CD14-positive monocyte (primary cell): ENCODE data around the gene TRPM4. TPM values are rescaled to one million over a fixed set of nuclear protein-coding genes. Genes with fewer than 3 reads are reported as not detected.

Experiments
- DNase-seq, 3 donors: peaks; one replicate each; pipeline ENCODE4 v3.0.0-alpha.2; 2011 to 2022
- H2AFZ ChIP-seq: 2 replicates; pipeline ENCODE4 v1.6.0; 2012; ENCODE audit warnings: mild to moderate bottlenecking, low read depth, low read length, inconsistent platforms; ENCODE audit not compliant: insufficient read depth, poor library complexity, severe bottlenecking
- H3K27ac ChIP-seq, 2 donors: 1 replicate in 1 of 2; 2 replicates in 1 of 2; pipeline ENCODE4 v1.5.1; 2012 to 2013; ENCODE audit warnings: low read length in 2 of 2, control low read depth in 1 of 2, inconsistent platforms in 1 of 2, low read depth in 1 of 2, mild to moderate bottlenecking in 1 of 2
- H3K27me3 ChIP-seq, 2 donors: one replicate each; pipeline versions ENCODE4 v1.6.0 to v1.6.1; 2011 to 2013; ENCODE audit warnings: low read length in 2 of 2; ENCODE audit not compliant: control insufficient read depth in 2 of 2, insufficient read depth in 2 of 2
- H3K36me3 ChIP-seq, 2 donors: replicated peaks in 1 of 2; 1 replicate in 1 of 2; 2 replicates in 1 of 2; pipeline versions ENCODE4 v1.5.1 to v1.6.1; 2012 to 2013; ENCODE audit warnings: low read length in 2 of 2, control low read depth in 1 of 2, inconsistent platforms in 1 of 2, mild to moderate bottlenecking in 1 of 2; ENCODE audit not compliant: insufficient read depth in 2 of 2, control insufficient read depth in 1 of 2
- H3K4me1 ChIP-seq, 2 donors: 1 replicate in 1 of 2; 2 replicates in 1 of 2; pipeline versions ENCODE4 v1.5.1 to v1.6.1; 2012 to 2013; ENCODE audit warnings: low read length in 2 of 2, control low read depth in 1 of 2, inconsistent platforms in 1 of 2, mild to moderate bottlenecking in 1 of 2, moderate library complexity in 1 of 2; ENCODE audit not compliant: insufficient read depth in 2 of 2, control insufficient read depth in 1 of 2
- H3K4me2 ChIP-seq: replicated peaks from 2 replicates; pipeline ENCODE3; 2012; ENCODE audit warnings: low read length, moderate library complexity, mild to moderate bottlenecking; ENCODE audit not compliant: poor library complexity, severe bottlenecking; ENCODE audit errors: extremely low read depth
- H3K4me3 ChIP-seq, 3 experiments: fragments of 200-600 bp in 1 of 3; sonication (generic) in 1 of 3; replicated peaks in 1 of 3; 1 replicate in 2 of 3; 2 replicates in 1 of 3; pipeline ENCODE4 v1.5.1; 2011 to 2013; ENCODE audit warnings: low read length in 3 of 3, mild to moderate bottlenecking in 3 of 3, control low read depth in 2 of 3, low read depth in 2 of 3, inconsistent platforms in 1 of 3, moderate library complexity in 1 of 3
- H3K79me2 ChIP-seq: 2 replicates; pipeline ENCODE4 v1.6.0; 2012; ENCODE audit warnings: mild to moderate bottlenecking, control low read depth, inconsistent platforms, low read length, moderate library complexity; ENCODE audit not compliant: insufficient read depth
- H3K9ac ChIP-seq: 2 replicates; pipeline ENCODE4 v1.6.0; 2017; ENCODE audit warnings: low read length, mild to moderate bottlenecking; ENCODE audit not compliant: insufficient read depth, poor library complexity, severe bottlenecking
- H3K9me3 ChIP-seq, 2 donors: replicated peaks in 1 of 2; 1 replicate in 1 of 2; 2 replicates in 1 of 2; pipeline versions ENCODE4 v1.5.1 to v1.6.1; 2012 to 2013; ENCODE audit warnings: low read length in 2 of 2, control low read depth in 1 of 2; ENCODE audit not compliant: control insufficient read depth in 1 of 2, insufficient read depth in 1 of 2
- H4K20me1 ChIP-seq: 2 replicates; pipeline ENCODE4 v1.6.0; 2012; ENCODE audit warnings: mild to moderate bottlenecking, low read length, control low read depth, moderate library complexity; ENCODE audit not compliant: insufficient read depth
- H3K27ac Mint-ChIP-seq, 7 donors: one replicate each; pipeline ENCODE4 v1.8.0; 2020; ENCODE audit warnings: mild to moderate bottlenecking in 7 of 7, mixed read lengths in 7 of 7, moderate library complexity in 6 of 7, inconsistent platforms in 2 of 7
- H3K27me3 Mint-ChIP-seq, 3 donors: one replicate each; pipeline ENCODE4 v1.8.0; 2021 to 2022; ENCODE audit warnings: low read depth in 3 of 3, mild to moderate bottlenecking in 3 of 3, mixed read lengths in 3 of 3, moderate library complexity in 3 of 3, inconsistent platforms in 1 of 3
- H3K36me3 Mint-ChIP-seq, 2 donors: one replicate each; pipeline ENCODE4 v1.8.0; 2020; ENCODE audit warnings: mixed read lengths in 2 of 2, inconsistent platforms in 1 of 2, mild to moderate bottlenecking in 1 of 2
- H3K4me1 Mint-ChIP-seq: one replicate; pipeline ENCODE4 v1.8.0; 2020; ENCODE audit warnings: mild to moderate bottlenecking, mixed read lengths
- H3K4me3 Mint-ChIP-seq, 2 donors: one replicate each; pipeline ENCODE4 v1.8.0; 2020; ENCODE audit warnings: mild to moderate bottlenecking in 2 of 2, mixed read lengths in 2 of 2, moderate library complexity in 1 of 2
- H3K9me3 Mint-ChIP-seq, 7 donors: one replicate each; pipeline ENCODE4 v1.8.0; 2020 to 2022; ENCODE audit warnings: mixed read lengths in 7 of 7, mild to moderate bottlenecking in 6 of 7, moderate library complexity in 6 of 7, inconsistent platforms in 2 of 7
- CTCF ChIP-seq: fragments of 200-600 bp; IDR thresholded peaks from one replicate; pipeline ENCODE4 v1.8.0; 2022; ENCODE audit warnings: antibody characterized with exemption, mild to moderate bottlenecking
- WGBS: methylation state at CpG from one replicate; pipeline ENCODE4 v1.1.5; 2013; ENCODE audit warnings: missing lambda C conversion rate; ENCODE audit not compliant: insufficient coverage; 5-methylcytosine and 5-hydroxymethylcytosine counted together
- intact Hi-C, 2 donors: fragments of 100-400 bp; cut with micrococcal nuclease; formaldehyde crosslinking; loops; one replicate each; pipeline versions ENCODE4 v1.15.0 to v1.15.1; 2023
- polyA plus RNA-seq, 3 donors: library from polyadenylated mRNA; depleted of rRNA in 1 of 3; unstranded in 2 of 3; stranded (reverse) in 1 of 3; fragments of 300-500 nt in 2 of 3; fragments of >200 nt in 1 of 3; fragmentation: Illumina TruSeq in 2 of 3; gene quantifications; 1 replicate in 2 of 3; 2 replicates in 1 of 3; pipeline ENCODE4 v1.2.3, GENCODE V29; 2012 to 2021

TRPM4 gene
- polyA plus RNA-seq, 3 donors, result 6.0 to 6.9 (median 6.6) TPM

DNA sequence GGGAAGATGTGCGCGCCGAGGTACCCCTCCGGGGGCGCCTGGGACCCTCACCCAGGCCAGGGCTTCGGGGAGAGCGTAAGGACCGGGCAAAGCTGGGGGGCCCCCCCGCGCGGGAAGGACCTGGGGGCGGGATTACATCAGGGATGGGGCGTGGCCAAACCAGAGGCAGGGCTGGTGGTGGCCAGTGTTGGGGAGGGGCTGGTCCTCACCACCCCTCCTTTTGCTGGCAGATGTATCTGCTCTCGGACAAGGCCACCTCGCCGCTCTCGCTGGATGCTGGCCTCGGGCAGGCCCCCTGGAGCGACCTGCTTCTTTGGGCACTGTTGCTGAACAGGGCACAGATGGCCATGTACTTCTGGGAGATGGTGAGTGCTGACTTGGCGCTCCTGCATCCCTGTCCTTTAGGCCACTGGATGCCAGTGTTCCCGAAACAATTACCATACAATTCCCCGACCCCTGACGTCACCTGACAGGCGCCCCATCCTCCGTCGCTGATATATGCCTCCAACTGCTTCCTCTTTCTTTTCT is 25.3 kb downstream of the TRPM4 start:
- intact Hi-C loops, result no loop called here
- peaks cover 4 to 14% (median 6%) of the 10 kb centered on the region in 3 donors for H3K27me3 Mint-ChIP-seq
- Histone ChIP-seq H3K36me3 (no peaks in the 10 kb centered on the region), H3K79me2 (no peaks in the 10 kb centered on the region), H3K27ac (no peak overlapping the region), H4K20me1 (no peaks in the 10 kb centered on the region), H2AFZ (no peak overlapping the region), H3K4me1 (no peaks in the 10 kb centered on the region), H3K9ac (no peak overlapping the region), H3K9me3 (peaks cover 0 to 15% of the 10 kb centered on the region in 2 donors), H3K4me2 (no peak overlapping the region), H3K4me3 (no peak overlapping the region), H3K27me3 (no peaks in the 10 kb centered on the region)
- no peak for DNase-seq
- WGBS, result 91% methylated on average over 14 of the region's 26 CpGs
- no peaks in the 10 kb centered on the region for H3K36me3 Mint-ChIP-seq
- H3K27ac Mint-ChIP-seq, result no peak overlapping the region
- no peak for TF ChIP-seq CTCF
- H3K4me3 Mint-ChIP-seq, result no peak overlapping the region
- no peaks in the 10 kb centered on the region for H3K4me1 Mint-ChIP-seq
- peaks cover 8 to 19% (median 16%) of the 10 kb centered on the region in 7 donors for H3K9me3 Mint-ChIP-seq

DNA sequence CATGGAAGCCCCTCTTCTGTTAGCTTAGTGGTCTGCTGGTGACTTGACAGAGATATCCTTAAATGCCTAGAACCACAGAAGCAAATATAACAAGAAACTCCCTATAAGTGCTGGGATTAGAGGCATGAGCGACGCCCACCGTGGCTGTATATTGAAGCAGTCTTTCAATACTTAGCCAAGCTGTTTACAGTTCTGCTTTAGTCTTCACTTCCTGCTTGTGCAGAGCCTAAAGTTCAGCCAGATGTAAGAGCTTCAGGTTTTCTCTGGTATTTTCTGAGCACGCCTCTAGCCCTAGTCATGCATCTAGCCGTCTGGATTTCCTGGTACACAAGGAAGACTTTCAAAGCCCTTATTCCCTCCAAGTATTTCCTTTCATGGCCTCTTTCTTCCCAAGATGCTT is 28.5 kb downstream of the TRPM4 start:
- Histone ChIP-seq H3K79me2 (no peaks in the 10 kb centered on the region), H4K20me1 (no peaks in the 10 kb centered on the region), H3K9ac (no peak overlapping the region), H3K27me3 (no peaks in the 10 kb centered on the region), H3K4me1 (peaks cover 5 to 7% of the 10 kb centered on the region in 2 donors), H3K9me3 (peaks cover 0 to 19% of the 10 kb centered on the region in 2 donors), H3K4me2 (no peak overlapping the region), H3K4me3 (no peak overlapping the region), H3K36me3 (no peaks in the 10 kb centered on the region), H2AFZ (no peak overlapping the region), H3K27ac (no peak overlapping the region)
- Mint-ChIP-seq H3K27me3 (peaks cover 2 to 17% (median 10%) of the 10 kb centered on the region in 3 donors), H3K27ac (no peak overlapping the region), H3K9me3 (peaks cover 12 to 31% (median 21%) of the 10 kb centered on the region in 7 donors), H3K36me3 (peaks cover 0 to 8% of the 10 kb centered on the region in 2 donors), H3K4me3 (no peak overlapping the region), H3K4me1 (peaks cover 8% of the 10 kb centered on the region)
- DNase-seq, result no peak
- 56% methylated on average over 1 of the region's 5 CpGs for WGBS
- intact Hi-C loops, result no loop called here
- TF ChIP-seq CTCF, result no peak
